H9 (cell line): ENCODE data around the gene GATC. TPM values are rescaled to one million over a fixed set of nuclear protein-coding genes. Genes with fewer than 3 reads are reported as not detected.
"Not testable (repeated sequence)": the region's sequence is repeated elsewhere in the genome, so short reads cannot be mapped to it uniquely, and the experiment has no call there.

Experiments used
- DNase-seq: peaks from one replicate; pipeline ENCODE4 v3.0.0-alpha.2; 2017
- H2AFZ ChIP-seq: one replicate; pipeline ENCODE4 v1.6.1; 2013; ENCODE audit warnings: mild to moderate bottlenecking, low read length, control low read depth, moderate library complexity
- H2AK5ac ChIP-seq: 2 replicates; pipeline ENCODE4 v1.6.1; 2013; ENCODE audit warnings: low read length, control low read depth, mixed read lengths; ENCODE audit not compliant: insufficient read length
- H2BK120ac ChIP-seq: one replicate; pipeline ENCODE4 v1.6.1; 2013; ENCODE audit warnings: low read depth, mild to moderate bottlenecking, low read length, control low read depth, inconsistent platforms; ENCODE audit not compliant: poor library complexity, severe bottlenecking
- H2BK12ac ChIP-seq: 2 replicates; pipeline ENCODE4 v1.6.1; 2013; ENCODE audit warnings: low read length, control low read depth, mixed read lengths, low read depth; ENCODE audit not compliant: insufficient read length
- H2BK15ac ChIP-seq: 2 replicates; pipeline ENCODE4 v1.6.1; 2013; ENCODE audit warnings: low read depth, low read length, control low read depth
- H2BK20ac ChIP-seq: one replicate; pipeline ENCODE4 v1.6.1; 2013; ENCODE audit warnings: low read depth, mild to moderate bottlenecking, low read length, control low read depth, inconsistent platforms; ENCODE audit not compliant: poor library complexity, severe bottlenecking
- H2BK5ac ChIP-seq: 2 replicates; pipeline ENCODE4 v1.6.1; 2013; ENCODE audit warnings: low read length, control low read depth, mixed read lengths; ENCODE audit not compliant: insufficient read length
- H3K14ac ChIP-seq: 2 replicates; pipeline ENCODE4 v1.6.1; 2013; ENCODE audit warnings: low read length, control low read depth; ENCODE audit not compliant: insufficient read depth
- H3K18ac ChIP-seq: 2 replicates; pipeline ENCODE4 v1.6.1; 2013; ENCODE audit warnings: low read depth, mild to moderate bottlenecking, mixed read lengths, low read length, control low read depth; ENCODE audit not compliant: insufficient read length
- H3K23ac ChIP-seq: 2 replicates; pipeline ENCODE4 v1.6.1; 2013; ENCODE audit warnings: low read length, control low read depth, mixed read lengths, low read depth; ENCODE audit not compliant: insufficient read length
- H3K23me2 ChIP-seq: 2 replicates; pipeline ENCODE4 v1.6.1; 2013; ENCODE audit warnings: low read depth, mild to moderate bottlenecking, mixed read lengths, low read length, control low read depth; ENCODE audit not compliant: insufficient read length, poor library complexity, severe bottlenecking
- H3K27ac ChIP-seq: 2 replicates; pipeline ENCODE4 v1.5.1; 2013; ENCODE audit warnings: low read length, control low read depth, mixed read lengths, low read depth; ENCODE audit not compliant: insufficient read length
- H3K27me3 ChIP-seq: 2 replicates; pipeline ENCODE4 v1.6.1; 2013; ENCODE audit warnings: low read length, control low read depth, inconsistent platforms; ENCODE audit not compliant: insufficient read depth
- H3K4ac ChIP-seq: 2 replicates; pipeline ENCODE4 v1.6.1; 2013; ENCODE audit warnings: low read depth, mild to moderate bottlenecking, control low read depth, inconsistent platforms, low read length, moderate library complexity
- H3K4me1 ChIP-seq: 2 replicates; pipeline ENCODE4 v1.6.1; 2013; ENCODE audit warnings: low read length, control low read depth, inconsistent platforms; ENCODE audit not compliant: insufficient read depth
- H3K4me2 ChIP-seq: 2 replicates; pipeline ENCODE4 v1.6.1; 2013; ENCODE audit warnings: low read length, control low read depth, mixed read lengths; ENCODE audit not compliant: insufficient read length, insufficient read depth
- H3K56ac ChIP-seq: 2 replicates; pipeline ENCODE4 v1.6.1; 2013; ENCODE audit warnings: low read depth, mild to moderate bottlenecking, mixed read lengths, low read length, control low read depth; ENCODE audit not compliant: insufficient read length
- H3K79me1 ChIP-seq: 2 replicates; pipeline ENCODE4 v1.6.1; 2013; ENCODE audit warnings: low read depth, mild to moderate bottlenecking, moderate library complexity, low read length, control low read depth, inconsistent platforms; ENCODE audit not compliant: insufficient read depth, poor library complexity, severe bottlenecking
- H3K79me2 ChIP-seq: 2 replicates; pipeline ENCODE4 v1.6.1; 2013; ENCODE audit warnings: low read length, control low read depth, inconsistent platforms; ENCODE audit not compliant: insufficient read depth
- H3K9ac ChIP-seq: 2 replicates; pipeline ENCODE4 v1.6.1; 2013; ENCODE audit warnings: low read length, control low read depth, mixed read lengths; ENCODE audit not compliant: insufficient read length; ENCODE audit errors: extremely low read depth
- H3K9me3 ChIP-seq: one replicate; pipeline ENCODE4 v1.6.1; 2013; ENCODE audit warnings: low read depth, low read length, inconsistent platforms; ENCODE audit not compliant: control insufficient read depth
- H3T11ph ChIP-seq: one replicate; pipeline ENCODE4 v1.6.1; 2013; ENCODE audit warnings: mild to moderate bottlenecking, low read length, control low read depth, inconsistent platforms
- H4K20me1 ChIP-seq: one replicate; pipeline ENCODE4 v1.6.1; 2013; ENCODE audit not compliant: control insufficient read depth, insufficient read length, insufficient read depth
- H4K5ac ChIP-seq: 2 replicates; pipeline ENCODE4 v1.6.1; 2013; ENCODE audit warnings: low read depth, mild to moderate bottlenecking, mixed read lengths, low read length, control low read depth; ENCODE audit not compliant: insufficient read length
- H4K8ac ChIP-seq: replicated peaks from 2 replicates; pipeline ENCODE4 v1.6.1; 2013; ENCODE audit warnings: low read length, control low read depth, mixed read lengths, low read depth; ENCODE audit not compliant: insufficient read length
- H4K91ac ChIP-seq: 2 replicates; pipeline ENCODE4 v1.6.1; 2013; ENCODE audit warnings: low read depth, mild to moderate bottlenecking, moderate library complexity, mixed read lengths, low read length, control low read depth; ENCODE audit not compliant: insufficient read length
- H3K27ac Mint-ChIP-seq, 3 experiments: 2 replicates in 2 of 3; 3 replicates in 1 of 3; pipeline ENCODE4 v1.8.0; 2020 to 2021; ENCODE audit warnings: mixed read lengths in 3 of 3, mild to moderate bottlenecking in 1 of 3, moderate library complexity in 1 of 3
- H3K27me3 Mint-ChIP-seq: 2 replicates; pipeline ENCODE4 v1.8.0; 2021; ENCODE audit warnings: low read depth, mild to moderate bottlenecking, moderate library complexity, mixed read lengths
- H3K36me3 Mint-ChIP-seq, 3 experiments: 2 replicates in 2 of 3; 3 replicates in 1 of 3; pipeline ENCODE4 v1.8.0; 2020 to 2021; ENCODE audit warnings: low read depth in 3 of 3, mixed read lengths in 3 of 3; ENCODE audit not compliant: insufficient read depth in 1 of 3
- H3K4me1 Mint-ChIP-seq, 2 experiments: 2 replicates each; pipeline ENCODE4 v1.8.0; 2020; ENCODE audit warnings: mixed read lengths in 2 of 2
- H3K4me3 Mint-ChIP-seq, 2 experiments: 2 replicates in 1 of 2; 3 replicates in 1 of 2; pipeline ENCODE4 v1.8.0; 2020 to 2021; ENCODE audit warnings: mild to moderate bottlenecking in 2 of 2, mixed read lengths in 2 of 2, moderate library complexity in 1 of 2
- H3K9me3 Mint-ChIP-seq, 2 experiments: 2 replicates in 1 of 2; 3 replicates in 1 of 2; pipeline ENCODE4 v1.8.0; 2020; ENCODE audit warnings: mild to moderate bottlenecking in 2 of 2, mixed read lengths in 2 of 2, moderate library complexity in 1 of 2
- WGBS: extraction: QIAGEN DNeasy Blood & Tissue Kit; methylation state at CpG from one replicate; pipeline ENCODE4 v1.1.7; 2013; ENCODE audit warnings: missing lambda C conversion rate, low lambda C conversion rate, mixed read lengths; ENCODE audit not compliant: insufficient read length; ENCODE audit errors: extremely low coverage; 5-methylcytosine and 5-hydroxymethylcytosine counted together
- total RNA-seq: library from RNA; stranded (reverse); gene quantifications from 2 replicates; pipeline ENCODE4 v1.2.1, GENCODE V29; 2021
- TF ChIP-seq, protein P1 (sequence below): fragments of 200-600 bp; sonication (generic); conservative IDR thresholded peaks from 3 replicates; pipeline ENCODE4 v1.8.0; 2021; ENCODE audit warnings: antibody characterized with exemption, mild to moderate bottlenecking

The GATC gene
- total RNA-seq, 1 experiment from 2014 or later: 25.9 TPM

DNA sequence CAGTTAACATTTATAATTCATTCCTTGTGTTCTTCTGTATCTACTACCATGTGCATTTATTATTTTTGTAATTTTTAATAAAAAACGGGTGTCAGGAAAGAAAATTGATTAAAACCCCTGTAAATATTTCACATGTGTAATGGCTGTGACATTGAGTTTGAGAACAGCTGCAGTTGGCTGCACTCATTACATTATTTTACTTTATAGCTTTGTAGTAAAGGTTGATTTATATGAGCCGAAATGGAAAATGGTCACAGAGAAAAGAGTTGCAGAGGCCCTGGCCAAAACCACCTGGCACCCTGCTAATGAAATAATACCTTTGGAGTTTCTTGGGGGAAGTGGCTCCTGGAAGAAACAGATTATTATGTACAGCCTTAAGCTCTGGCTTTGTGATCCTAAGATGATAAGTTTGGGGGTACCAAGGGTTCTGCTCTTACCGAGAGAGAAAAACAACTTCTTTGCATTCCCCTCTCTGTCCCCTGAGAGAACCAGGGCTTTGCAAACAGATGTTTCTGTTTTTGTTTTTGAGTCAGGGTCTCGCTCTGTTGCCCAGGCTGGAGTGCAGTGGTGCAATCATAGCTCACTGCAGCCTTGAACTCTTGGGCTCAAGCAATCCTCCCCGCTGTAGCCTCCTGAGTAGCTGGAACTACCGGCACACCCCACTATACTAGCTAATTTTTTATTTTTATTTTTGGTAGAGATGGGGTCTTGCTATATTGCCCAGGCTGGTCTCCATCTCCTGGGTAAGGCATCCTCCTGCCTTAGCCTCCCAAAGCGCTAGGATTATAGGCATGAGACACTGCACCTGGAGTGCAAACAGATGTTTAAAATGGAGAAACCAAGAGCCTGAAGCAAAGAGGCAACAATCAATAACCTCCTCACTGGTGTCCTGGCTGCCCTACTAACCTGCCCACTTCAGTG is 40.0 kb downstream of the GATC start:
- H3K79me1 ChIP-seq: no peaks in the 10 kb centered on the region
- no peak overlapping the region for H4K8ac ChIP-seq
- no peak overlapping the region for H3K23ac ChIP-seq
- no peak overlapping the region for H4K91ac ChIP-seq
- no peaks in the 10 kb centered on the region for H3K9me3 ChIP-seq
- no peaks in the 10 kb centered on the region for H3K79me2 ChIP-seq
- H2AFZ ChIP-seq: no peak overlapping the region
- H3K9ac ChIP-seq: no peak overlapping the region
- no peak overlapping the region for H3K4me2 ChIP-seq
- no peaks in the 10 kb centered on the region for H3K27me3 ChIP-seq
- no peaks in the 10 kb centered on the region for H3K27me3 Mint-ChIP-seq
- no peak overlapping the region for H2BK120ac ChIP-seq
- no peak overlapping the region for H2AK5ac ChIP-seq
- H3K27ac ChIP-seq: no peak overlapping the region
- WGBS: no CpG with 5 or more reads among the region's 7 CpGs
- H3K4me1 ChIP-seq: no peaks in the 10 kb centered on the region
- TF ChIP-seq, protein P1, sequence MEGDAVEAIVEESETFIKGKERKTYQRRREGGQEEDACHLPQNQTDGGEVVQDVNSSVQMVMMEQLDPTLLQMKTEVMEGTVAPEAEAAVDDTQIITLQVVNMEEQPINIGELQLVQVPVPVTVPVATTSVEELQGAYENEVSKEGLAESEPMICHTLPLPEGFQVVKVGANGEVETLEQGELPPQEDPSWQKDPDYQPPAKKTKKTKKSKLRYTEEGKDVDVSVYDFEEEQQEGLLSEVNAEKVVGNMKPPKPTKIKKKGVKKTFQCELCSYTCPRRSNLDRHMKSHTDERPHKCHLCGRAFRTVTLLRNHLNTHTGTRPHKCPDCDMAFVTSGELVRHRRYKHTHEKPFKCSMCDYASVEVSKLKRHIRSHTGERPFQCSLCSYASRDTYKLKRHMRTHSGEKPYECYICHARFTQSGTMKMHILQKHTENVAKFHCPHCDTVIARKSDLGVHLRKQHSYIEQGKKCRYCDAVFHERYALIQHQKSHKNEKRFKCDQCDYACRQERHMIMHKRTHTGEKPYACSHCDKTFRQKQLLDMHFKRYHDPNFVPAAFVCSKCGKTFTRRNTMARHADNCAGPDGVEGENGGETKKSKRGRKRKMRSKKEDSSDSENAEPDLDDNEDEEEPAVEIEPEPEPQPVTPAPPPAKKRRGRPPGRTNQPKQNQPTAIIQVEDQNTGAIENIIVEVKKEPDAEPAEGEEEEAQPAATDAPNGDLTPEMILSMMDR: no peak
- H3K9me3 Mint-ChIP-seq: no peaks in the 10 kb centered on the region
- H3K14ac ChIP-seq: no peak overlapping the region
- H3K4me1 Mint-ChIP-seq: no peaks in the 10 kb centered on the region
- H4K5ac ChIP-seq: no peak overlapping the region
- H2BK5ac ChIP-seq: no peak overlapping the region
- no peak overlapping the region for H3T11ph ChIP-seq
- H3K23me2 ChIP-seq: no peaks in the 10 kb centered on the region
- H3K4me3 Mint-ChIP-seq: no peak overlapping the region
- H2BK20ac ChIP-seq: no peak overlapping the region
- no peak overlapping the region for H2BK12ac ChIP-seq
- peaks cover 0 to 5% (median 2%) of the 10 kb centered on the region in 3 experiments; a peak in 6 of 7 replicates for H3K36me3 Mint-ChIP-seq
- DNase-seq: no peak
- no peak overlapping the region for H3K56ac ChIP-seq
- no peak overlapping the region for H3K18ac ChIP-seq
- no peak overlapping the region for H2BK15ac ChIP-seq
- no peak overlapping the region; a peak in 1 of 7 replicates for H3K27ac Mint-ChIP-seq
- no peaks in the 10 kb centered on the region for H4K20me1 ChIP-seq
- no peak overlapping the region for H3K4ac ChIP-seq

DNA sequence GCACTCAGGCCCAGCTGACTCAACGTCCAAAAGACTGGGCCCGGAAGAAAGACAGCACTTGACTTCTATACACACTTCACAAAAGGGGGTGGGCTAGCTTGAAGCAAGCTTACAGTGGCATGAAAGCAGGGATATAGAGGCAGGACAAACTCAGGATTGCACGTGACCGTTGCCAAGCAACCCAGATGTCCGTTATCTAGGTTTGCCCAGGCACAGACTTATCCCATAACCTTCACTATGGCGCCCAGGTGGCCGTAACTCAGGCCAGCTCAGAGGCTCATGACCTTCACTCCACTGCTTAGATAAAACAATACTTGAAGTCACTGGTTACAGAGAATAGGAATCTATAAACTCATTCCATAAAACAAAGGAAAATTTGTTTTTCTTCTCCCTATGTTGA is 41.3 kb downstream of the GATC start:
- H2BK12ac ChIP-seq, H4K8ac ChIP-seq, H3K4me2 ChIP-seq, H2BK15ac ChIP-seq, H2BK20ac ChIP-seq, H3K23ac ChIP-seq, H3K79me1 ChIP-seq, H4K5ac ChIP-seq, H3K4me1 Mint-ChIP-seq, H4K20me1 ChIP-seq, H4K91ac ChIP-seq, H3K9ac ChIP-seq, H3K9me3 ChIP-seq, H3K4me3 Mint-ChIP-seq, H3K18ac ChIP-seq, H2BK5ac ChIP-seq, H3K56ac ChIP-seq, H3K9me3 Mint-ChIP-seq, DNase-seq, H3K79me2 ChIP-seq, H2BK120ac ChIP-seq, H3K27ac Mint-ChIP-seq, H3K27me3 Mint-ChIP-seq, H3K4me1 ChIP-seq, H3K4ac ChIP-seq, H3K14ac ChIP-seq, H3K27ac ChIP-seq, H3K27me3 ChIP-seq, H2AFZ ChIP-seq, H2AK5ac ChIP-seq, H3T11ph ChIP-seq, H3K23me2 ChIP-seq: not testable (repeated sequence)
- no CpG with 5 or more reads among the region's 7 CpGs for WGBS
- peaks cover 0 to 11% (median 6%) of the 10 kb centered on the region in 3 experiments; a peak in 6 of 7 replicates for H3K36me3 Mint-ChIP-seq
